ENCODE data around the gene PALLD.

GRCh38 chr4:168516841-168517240, 20.0 kb downstream of the PALLD start:
- no peak for TF ChIP-seq GATA2 (IDR thresholded peaks at IDR 0.05; ENCODE audit: low read depth, low read length)
- no peak for TF ChIP-seq GATA3 (IDR thresholded peaks at IDR 0.05; ENCODE audit: low read depth, low read length)
